Stimulated activated CD8-positive, alpha-beta memory T cell treated with anti-CD3 and anti-CD28 coated beads, Interleukin-7, amount 100 ng/mL, for 48 hours (primary cell): ENCODE data around the gene GFPT1.
"Not testable (repeated sequence)": the region's sequence is repeated elsewhere in the genome, so short reads cannot be mapped to it uniquely, and the experiment has no call there.

Source experiments
- DNase-seq, 2 donors: peaks; one replicate each; pipeline ENCODE4 v3.0.0-alpha.2; 2020; ENCODE audit warnings: low read depth in 1 of 2; ENCODE audit errors: extremely low read depth in 1 of 2

Gene GFPT1

GRCh38 chr2:69384618-69385081, 2.4 kb downstream of the GFPT1 start:
- DNase-seq: no peak

- DNase-seq: no peak
Observed at GRCh38 chr2:69383176-69383812, 3.7 kb downstream of the GFPT1 start.

- DNase-seq: no peak
Observed at GRCh38 chr2:69382547-69382946, 4.5 kb downstream of the GFPT1 start.

- no peak for DNase-seq
Observed at GRCh38 chr2:69381337-69381737, 5.7 kb downstream of the GFPT1 start.

GRCh38 chr2:69380072-69380917, 6.7 kb downstream of the GFPT1 start:
- no peak for DNase-seq

GRCh38 chr2:69376403-69376802, 10.6 kb downstream of the GFPT1 start:
- DNase-seq: no peak

GRCh38 chr2:69375494-69376353, 11.3 kb downstream of the GFPT1 start:
- DNase-seq: no peak

- no peak for DNase-seq
Observed at GRCh38 chr2:69372767-69373166, 14.3 kb downstream of the GFPT1 start.

GRCh38 chr2:69369802-69370201, 17.2 kb downstream of the GFPT1 start:
- no peak for DNase-seq

- no peak for DNase-seq
Observed at GRCh38 chr2:69368588-69368987, 18.4 kb downstream of the GFPT1 start.

GRCh38 chr2:69359371-69359770, 27.7 kb downstream of the GFPT1 start:
- no peak for DNase-seq

- no peak for DNase-seq
Observed at GRCh38 chr2:69358914-69359313, 28.1 kb downstream of the GFPT1 start.

- no peak for DNase-seq
Observed at GRCh38 chr2:69356471-69356870, 30.6 kb downstream of the GFPT1 start.

- not testable (repeated sequence) for DNase-seq
Observed at GRCh38 chr2:69354976-69355375, 32.1 kb downstream of the GFPT1 start.

GRCh38 chr2:69353360-69353759, 33.7 kb downstream of the GFPT1 start:
- DNase-seq: no peak

- no peak for DNase-seq
Observed at GRCh38 chr2:69348781-69349180, 38.2 kb downstream of the GFPT1 start.

GRCh38 chr2:69345434-69345833, 41.6 kb downstream of the GFPT1 start:
- no peak for DNase-seq

GRCh38 chr2:69344305-69344704, 42.7 kb downstream of the GFPT1 start:
- DNase-seq: no peak

GRCh38 chr2:69340101-69340775, 46.8 kb downstream of the GFPT1 start:
- DNase-seq: no peak

- DNase-seq: no peak
Observed at GRCh38 chr2:69335311-69335710, 51.7 kb downstream of the GFPT1 start.

- no peak for DNase-seq
Observed at GRCh38 chr2:69333352-69333751, 53.7 kb downstream of the GFPT1 start.
